Occipital lobe (tissue), 2 donors: ENCODE data around the gene MPPED2. TPM values are rescaled to one million over a fixed set of nuclear protein-coding genes. Genes with fewer than 3 reads are reported as not detected.

Experiments used
- DNase-seq: peaks from one replicate; lab custom pipeline; 2025; lab: John Stamatoyannopoulos, UW
- total RNA-seq: library from RNA; depleted of rRNA; stranded (reverse); fragments of >200 nt; gene quantifications from one replicate; pipeline ENCODE4 v1.2.3, GENCODE V29; 2014

The MPPED2 gene
- total RNA-seq, 1 donor from 2014 or later, result 70.5 TPM

GRCh38 chr11:30364837-30365482 lies 221.2 kb downstream of the MPPED2 start:
- DNase-seq, result no peak

DNA sequence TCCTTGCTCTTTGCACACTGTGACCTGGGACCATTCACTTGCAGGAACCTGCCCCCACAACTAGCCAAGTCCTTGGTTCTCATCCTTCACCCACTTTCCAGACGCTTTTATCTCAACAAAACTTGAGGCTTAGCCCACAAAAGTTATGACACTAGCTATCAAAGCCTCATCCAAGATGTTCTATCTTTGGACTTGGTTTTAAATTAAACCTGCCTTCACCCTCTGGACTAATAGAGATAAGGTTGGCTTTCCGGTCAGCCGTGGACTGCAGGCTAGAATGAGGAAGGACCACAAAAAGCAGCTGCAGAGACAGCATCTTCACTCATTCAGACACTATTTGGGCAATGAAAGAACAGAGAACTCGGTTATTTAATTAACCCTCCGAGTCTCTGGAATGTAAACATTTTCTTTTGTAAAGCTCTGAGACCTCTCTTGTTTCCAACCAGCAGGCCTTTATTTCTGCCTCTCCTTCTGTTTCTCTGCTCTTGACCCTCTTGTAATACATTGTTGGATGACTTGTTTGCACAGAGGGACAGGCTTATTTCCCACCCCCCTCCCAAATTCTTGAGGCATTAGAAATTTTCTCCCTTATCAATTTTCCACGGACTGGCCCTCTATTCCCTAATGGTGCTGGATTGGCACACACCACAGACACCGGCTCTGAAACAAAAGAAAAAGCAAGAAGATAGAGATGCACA lies 221.9 kb downstream of the MPPED2 start:
- no peak for DNase-seq

- no peak for DNase-seq
These were observed 225.4 kb downstream of the MPPED2 start for GRCh38 chr11:30360741-30361140.
